Posterior cingulate gyrus (tissue), 11 donors: ENCODE measurements around the gene AHNAK2.
"Not testable (repeated sequence)": the region's sequence is repeated elsewhere in the genome, so short reads cannot be mapped to it uniquely, and the experiment has no call there.

Experiments
- DNase-seq, 10 donors: peaks; one replicate each; pipeline versions ENCODE4 v3.0.0 to v3.0.0-alpha.2; 2020 to 2021; ENCODE audit warnings: mixed read lengths in 3 of 10
- intact Hi-C: fragments of 100-400 bp; cut with DNase I; formaldehyde crosslinking; loops from one replicate; pipeline ENCODE4 v1.15.1; 2023

AHNAK2 gene

GRCh38 chr14:104917116-104917515, 61.1 kb downstream of the AHNAK2 start:
- DNase-seq, result no peak

GRCh38 chr14:104913435-104913834, 64.7 kb downstream of the AHNAK2 start:
- DNase-seq, result no peak
- intact Hi-C loops, result no loop called here

More at GRCh38 chr14:104917116-104917515, 61.1 kb downstream of the AHNAK2 start:
- intact Hi-C loops, result no loop called here

GRCh38 chr14:104912053-104912452, 66.1 kb downstream of the AHNAK2 start:
- intact Hi-C loops, result no loop called here
- no peak for DNase-seq

GRCh38 chr14:104908303-104908702, 69.9 kb downstream of the AHNAK2 start:
- intact Hi-C loops, result no loop called here
- DNase-seq, result no peak

GRCh38 chr14:104905579-104905933, 72.6 kb downstream of the AHNAK2 start:
- DNase-seq, intact Hi-C loops: not testable (repeated sequence)

GRCh38 chr14:104904650-104905578, 73.3 kb downstream of the AHNAK2 start:
- intact Hi-C loops, result not testable (repeated sequence)
- DNase-seq, result peak in 1 of 10 donors; percentile 53

- no peak for DNase-seq
- intact Hi-C loops, result no loop called here
Measured at GRCh38 chr14:104903990-104904389, 74.2 kb downstream of the AHNAK2 start.

GRCh38 chr14:104900639-104901512, 77.3 kb downstream of the AHNAK2 start:
- intact Hi-C loops, result no loop called here
- DNase-seq, result peak in 1 of 10 donors; percentile 40

- intact Hi-C loops, result loop anchor here (10.0 kb wide), 1 partner anchor 145 kb away; no protein-coding TSS in a partner anchor
- no peak for DNase-seq
Measured at GRCh38 chr14:104899781-104900180, 78.4 kb downstream of the AHNAK2 start.

- peak in 2 of 10 donors; percentile 67 to 81 for DNase-seq
- intact Hi-C loops, result loop anchor here (10.0 kb wide), 1 partner anchor 146 kb away; no protein-coding TSS in a partner anchor
Measured at GRCh38 chr14:104898870-104899510, 79.2 kb downstream of the AHNAK2 start.

GRCh38 chr14:104898195-104898558, 80.0 kb downstream of the AHNAK2 start:
- DNase-seq, result peak in 1 of 10 donors; percentile 80
- intact Hi-C loops, result loop anchor here (10.0 kb wide), 1 partner anchor 147 kb away; no protein-coding TSS in a partner anchor

- intact Hi-C loops, result loop anchor here (10.0 kb wide), 1 partner anchor 147 kb away; no protein-coding TSS in a partner anchor
- DNase-seq, result peak in 2 of 10 donors; percentile 6 to 82
Measured at GRCh38 chr14:104897330-104898194, 80.6 kb downstream of the AHNAK2 start.

GRCh38 chr14:104895786-104896661, 82.2 kb downstream of the AHNAK2 start:
- intact Hi-C loops, result loop anchor here (10.0 kb wide), 1 partner anchor 149 kb away; no protein-coding TSS in a partner anchor
- peak in 4 of 10 donors; percentile 7 to 75 (median 38) for DNase-seq

GRCh38 chr14:104895207-104895785, 82.9 kb downstream of the AHNAK2 start:
- DNase-seq, result peak in 3 of 10 donors; percentile 6 to 81 (median 73)
- intact Hi-C loops, result loop anchor here (10.0 kb wide), 1 partner anchor 150 kb away; no protein-coding TSS in a partner anchor

- intact Hi-C loops, result loop anchor here (10.0 kb wide), 1 partner anchor 150 kb away; no protein-coding TSS in a partner anchor
- DNase-seq, result peak in 4 of 10 donors; percentile 7 to 80 (median 43)
Measured at GRCh38 chr14:104894331-104895206, 83.6 kb downstream of the AHNAK2 start.

- intact Hi-C loops, result loop anchor here (10.0 kb wide), 1 partner anchor 151 kb away; no protein-coding TSS in a partner anchor
- DNase-seq, result peak in 4 of 10 donors; percentile 7 to 79 (median 38)
Measured at GRCh38 chr14:104893435-104894207, 84.6 kb downstream of the AHNAK2 start.
